Endodermal cell (in vitro differentiated cells): Measurements from ENCODE around the gene KASH5. TPM values are rescaled to one million over a fixed set of nuclear protein-coding genes. Genes with fewer than 3 reads are reported as not detected.

ENCODE experiments used
- DNase-seq: peaks from one replicate; pipeline ENCODE4 v3.0.0-alpha.2; 2017
- H3K27ac ChIP-seq: 2 replicates; pipeline ENCODE4 v1.5.1; 2013; ENCODE audit warnings: mild to moderate bottlenecking, low read depth, low read length, moderate library complexity
- H3K27me3 ChIP-seq: 2 replicates; pipeline ENCODE4 v1.6.1; 2013; ENCODE audit warnings: mild to moderate bottlenecking, low read length, moderate library complexity; ENCODE audit not compliant: insufficient read depth, control insufficient read depth, poor library complexity, severe bottlenecking
- H3K36me3 ChIP-seq: 2 replicates; pipeline ENCODE4 v1.7.0; 2013; ENCODE audit warnings: mild to moderate bottlenecking, low read length, moderate library complexity; ENCODE audit not compliant: control insufficient read depth, insufficient read depth
- H3K4me1 ChIP-seq: one replicate; pipeline ENCODE4 v1.7.0; 2013; ENCODE audit warnings: low read length; ENCODE audit not compliant: control insufficient read depth, insufficient read depth
- H3K4me3 ChIP-seq: 2 replicates; pipeline ENCODE4 v1.5.1; 2013; ENCODE audit warnings: mild to moderate bottlenecking, low read length, moderate library complexity
- H3K9ac ChIP-seq: 2 replicates; pipeline ENCODE4 v1.6.1; 2013; ENCODE audit warnings: mild to moderate bottlenecking, low read length, moderate library complexity; ENCODE audit not compliant: poor library complexity, severe bottlenecking; ENCODE audit errors: extremely low read depth
- H3K9me3 ChIP-seq: 2 replicates; pipeline ENCODE4 v1.6.1; 2013; ENCODE audit warnings: mild to moderate bottlenecking, low read length, moderate library complexity; ENCODE audit not compliant: control insufficient read depth
- H3K27ac Mint-ChIP-seq: 2 replicates; pipeline ENCODE4 v1.8.0; 2020; ENCODE audit warnings: mixed read lengths
- H3K27me3 Mint-ChIP-seq: 2 replicates; pipeline ENCODE4 v1.8.0; 2021; ENCODE audit warnings: mild to moderate bottlenecking, mixed read lengths; ENCODE audit not compliant: insufficient read depth
- H3K36me3 Mint-ChIP-seq: 2 replicates; pipeline ENCODE4 v1.8.0; 2020; ENCODE audit warnings: low read depth, mixed read lengths
- H3K4me1 Mint-ChIP-seq: 2 replicates; pipeline ENCODE4 v1.8.0; 2020; ENCODE audit warnings: mixed read lengths
- H3K4me3 Mint-ChIP-seq: 2 replicates; pipeline ENCODE4 v1.8.0; 2020; ENCODE audit warnings: mild to moderate bottlenecking, moderate library complexity, mixed read lengths
- H3K9me3 Mint-ChIP-seq: 2 replicates; pipeline ENCODE4 v1.8.0; 2020; ENCODE audit warnings: mild to moderate bottlenecking, mixed read lengths
- WGBS, 2 experiments: methylation state at CpG; one replicate each; pipeline versions ENCODE4 v1.1.5 to v1.1.7; 2013; ENCODE audit warnings: missing lambda C conversion rate in 2 of 2, mixed read lengths in 1 of 2; ENCODE audit not compliant: insufficient coverage in 1 of 2, insufficient read length in 1 of 2; 5-methylcytosine and 5-hydroxymethylcytosine counted together
- total RNA-seq, 2 donors: library from RNA; stranded (reverse); fragmentation: NEBNext Ultra II Directional in 1 of 2; extraction: Animal tissue kit (Norgen Biotek cat#: 25700) in 1 of 2; gene quantifications; 2 replicates in 1 of 2; 3 replicates in 1 of 2; pipeline ENCODE4 v1.2.1, GENCODE V29; 2021
- TF ChIP-seq, protein P1 (sequence below): fragments of 200-600 bp; sonication (generic); conservative IDR thresholded peaks from 2 replicates; pipeline ENCODE4 v1.5.0; 2021; ENCODE audit warnings: antibody characterized with exemption, mild to moderate bottlenecking

The KASH5 gene
- total RNA-seq, 2 donors from 2014 or later: 0.13 TPM; not detected in 1

- 87% methylated on average over 12 of the region's 12 CpGs; no CpG with 5 or more reads in 1 of the 2 experiments for WGBS, 2 experiments
- Mint-ChIP-seq H3K9me3 (no peaks in the 10 kb centered on the region), H3K4me1 (no peaks in the 10 kb centered on the region), H3K27ac (no peak overlapping the region), H3K36me3 (peaks cover 33% of the 10 kb centered on the region), H3K27me3 (no peaks in the 10 kb centered on the region), H3K4me3 (no peak overlapping the region)
- no peak overlapping the region for H3K9ac ChIP-seq
- no peaks in the 10 kb centered on the region for H3K9me3 ChIP-seq
- no peak overlapping the region for H3K4me3 ChIP-seq
- H3K4me1 ChIP-seq: no peaks in the 10 kb centered on the region
- H3K36me3 ChIP-seq: peaks cover 48% of the 10 kb centered on the region
- no peak overlapping the region for H3K27ac ChIP-seq
- TF ChIP-seq, protein P1, sequence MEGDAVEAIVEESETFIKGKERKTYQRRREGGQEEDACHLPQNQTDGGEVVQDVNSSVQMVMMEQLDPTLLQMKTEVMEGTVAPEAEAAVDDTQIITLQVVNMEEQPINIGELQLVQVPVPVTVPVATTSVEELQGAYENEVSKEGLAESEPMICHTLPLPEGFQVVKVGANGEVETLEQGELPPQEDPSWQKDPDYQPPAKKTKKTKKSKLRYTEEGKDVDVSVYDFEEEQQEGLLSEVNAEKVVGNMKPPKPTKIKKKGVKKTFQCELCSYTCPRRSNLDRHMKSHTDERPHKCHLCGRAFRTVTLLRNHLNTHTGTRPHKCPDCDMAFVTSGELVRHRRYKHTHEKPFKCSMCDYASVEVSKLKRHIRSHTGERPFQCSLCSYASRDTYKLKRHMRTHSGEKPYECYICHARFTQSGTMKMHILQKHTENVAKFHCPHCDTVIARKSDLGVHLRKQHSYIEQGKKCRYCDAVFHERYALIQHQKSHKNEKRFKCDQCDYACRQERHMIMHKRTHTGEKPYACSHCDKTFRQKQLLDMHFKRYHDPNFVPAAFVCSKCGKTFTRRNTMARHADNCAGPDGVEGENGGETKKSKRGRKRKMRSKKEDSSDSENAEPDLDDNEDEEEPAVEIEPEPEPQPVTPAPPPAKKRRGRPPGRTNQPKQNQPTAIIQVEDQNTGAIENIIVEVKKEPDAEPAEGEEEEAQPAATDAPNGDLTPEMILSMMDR: no peak
- H3K27me3 ChIP-seq: no peaks in the 10 kb centered on the region
- DNase-seq: no peak
These were observed 74.4 kb downstream of the KASH5 start for GRCh38 chr19:49462492-49462891.

DNA sequence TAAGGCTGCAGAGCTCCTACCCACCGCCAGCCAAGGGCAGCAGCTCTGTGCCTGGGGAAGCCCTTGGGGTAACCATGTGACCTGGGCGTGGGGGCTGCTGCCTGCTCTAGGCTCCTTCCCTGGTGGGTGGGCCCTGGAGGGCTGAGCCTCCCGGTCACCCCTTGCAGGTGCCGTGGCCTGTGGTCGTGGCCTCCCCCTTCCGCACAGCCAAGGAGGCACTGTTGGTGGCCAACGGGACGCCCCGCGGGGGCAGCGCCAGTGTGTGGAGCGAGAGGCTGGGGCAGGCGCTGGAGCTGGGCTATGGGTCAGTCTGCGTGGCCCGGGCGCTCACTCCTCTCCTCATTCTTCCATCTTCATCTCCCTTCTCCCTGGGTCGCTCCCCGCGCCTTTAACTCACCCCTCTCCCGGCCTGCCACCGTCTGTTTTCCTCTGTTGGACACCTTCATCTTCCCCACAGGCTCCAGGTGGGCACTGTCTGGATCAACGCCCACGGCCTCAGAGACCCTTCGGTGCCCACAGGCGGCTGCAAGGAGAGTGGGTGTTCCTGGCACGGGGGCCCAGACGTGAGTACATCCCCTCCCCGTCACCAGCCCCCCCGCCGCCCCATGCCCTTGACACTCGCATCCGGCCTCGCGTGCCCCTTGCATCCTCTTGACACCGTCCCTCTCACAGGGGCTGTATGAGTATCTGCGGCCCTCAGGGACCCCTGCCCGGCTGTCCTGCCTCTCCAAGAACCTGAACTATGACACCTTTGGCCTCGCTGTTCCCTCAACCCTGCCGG is 76.1 kb downstream of the KASH5 start:
- H3K36me3 Mint-ChIP-seq: peaks cover 35% of the 10 kb centered on the region

GRCh38 chr19:49465371-49465770 is 77.3 kb downstream of the KASH5 start:
- TF ChIP-seq, protein P1: no peak
- no peaks in the 10 kb centered on the region for H3K4me1 Mint-ChIP-seq

More for the DNA sequence above, 76.1 kb downstream of the KASH5 start:
- TF ChIP-seq, protein P1: no peak
- no peak overlapping the region for H3K4me3 Mint-ChIP-seq
- no peaks in the 10 kb centered on the region for H3K4me1 Mint-ChIP-seq
- Histone ChIP-seq H3K4me3 (no peak overlapping the region), H3K27ac (no peak overlapping the region), H3K9ac (no peak overlapping the region), H3K36me3 (peaks cover 38% of the 10 kb centered on the region), H3K4me1 (no peaks in the 10 kb centered on the region), H3K27me3 (no peaks in the 10 kb centered on the region), H3K9me3 (no peaks in the 10 kb centered on the region)
- no peak overlapping the region for H3K27ac Mint-ChIP-seq
- H3K9me3 Mint-ChIP-seq: no peaks in the 10 kb centered on the region
- H3K27me3 Mint-ChIP-seq: no peaks in the 10 kb centered on the region
- 96 to 97% methylated on average over 19 to 39 of the region's 39 CpGs for WGBS, 2 experiments
- no peak for DNase-seq

More at GRCh38 chr19:49465371-49465770, 77.3 kb downstream of the KASH5 start:
- no peak for DNase-seq
- Histone ChIP-seq H3K27me3 (no peaks in the 10 kb centered on the region), H3K9me3 (no peaks in the 10 kb centered on the region), H3K27ac (no peak overlapping the region), H3K4me3 (no peak overlapping the region), H3K36me3 (peaks cover 36% of the 10 kb centered on the region), H3K9ac (no peak overlapping the region), H3K4me1 (no peaks in the 10 kb centered on the region)
- no peaks in the 10 kb centered on the region for H3K9me3 Mint-ChIP-seq
- H3K27ac Mint-ChIP-seq: no peak overlapping the region
- 97 to 100% methylated on average over 2 to 3 of the region's 3 CpGs for WGBS, 2 experiments
- H3K36me3 Mint-ChIP-seq: peaks cover 24% of the 10 kb centered on the region
- H3K27me3 Mint-ChIP-seq: no peaks in the 10 kb centered on the region
- no peak overlapping the region for H3K4me3 Mint-ChIP-seq

Other genes starting within 250 kb of the KASH5 start
- gene HRC, start 232.9 kb upstream of the KASH5 start, total RNA-seq: 1 to 10 TPM in 1 of 2 donors, under 1 TPM in 1; 0.57 to 3.9 TPM
- 10 to 100 TPM; 22.0 to 33.3 TPM for gene TRPM4, start 230.5 kb upstream of the KASH5 start, total RNA-seq
- 1 to 10 TPM; 3.3 to 3.4 TPM for gene SLC6A16, start 63.1 kb upstream of the KASH5 start, total RNA-seq
- gene CD37, start 52.8 kb upstream of the KASH5 start, total RNA-seq: not detected
- 100 to 1,000 TPM; 142 to 166 TPM for gene TEAD2, start 25.8 kb upstream of the KASH5 start, total RNA-seq
- 1 to 10 TPM; 1.8 to 2.1 TPM for gene DKKL1, start 24.4 kb upstream of the KASH5 start, total RNA-seq
- gene PTH2, start 35.2 kb downstream of the KASH5 start, total RNA-seq: not detected
- under 1 TPM in 1 of 2 donors, not detected in 1; 0.18 TPM for gene GFY, start 37.1 kb downstream of the KASH5 start, total RNA-seq
- under 1 TPM; 0.22 to 0.33 TPM for gene SLC17A7, start 53.3 kb downstream of the KASH5 start, total RNA-seq
- gene PIH1D1, start 63.6 kb downstream of the KASH5 start, total RNA-seq: 100 to 1,000 TPM; 128 to 133 TPM
- 10 to 100 TPM; 52.8 to 57.1 TPM for gene ALDH16A1, start 65.0 kb downstream of the KASH5 start, total RNA-seq
- gene FLT3LG, start 86.0 kb downstream of the KASH5 start, total RNA-seq: 1 to 10 TPM in 1 of 2 donors, under 1 TPM in 1; 0.75 to 2.3 TPM
- 1,000 to 10,000 TPM; 2,434 to 3,023 TPM for gene RPL13A, start 99.4 kb downstream of the KASH5 start, total RNA-seq
- 1,000 to 10,000 TPM; 1,814 to 2,035 TPM for gene RPS11, start 108.2 kb downstream of the KASH5 start, total RNA-seq
- gene FCGRT, start 124.4 kb downstream of the KASH5 start, total RNA-seq: 10 to 100 TPM; 47.6 to 56.9 TPM
- gene RCN3, start 139.8 kb downstream of the KASH5 start, total RNA-seq: 1 to 10 TPM; 4.9 to 9.0 TPM
- 10 to 100 TPM; 58.0 to 62.3 TPM for gene NOSIP, start 192.3 kb downstream of the KASH5 start, total RNA-seq
- 1 to 10 TPM; 3.7 to 6.9 TPM for gene PRRG2, start 193.1 kb downstream of the KASH5 start, total RNA-seq
- 10 to 100 TPM; 67.6 to 69.6 TPM for gene PRR12, start 202.9 kb downstream of the KASH5 start, total RNA-seq